OCI-LY1 (cell line): Measurements from ENCODE around the gene PTTG1.

ENCODE experiments used
- EZH2 ChIP-seq: fragments of 200-600 bp; sonication (generic), shearing (Covaris generic); IDR thresholded peaks from 2 replicates; pipeline ENCODE4 v1.8.0; 2017; ENCODE audit warnings: borderline replicate concordance, mixed run types, mild to moderate bottlenecking, antibody characterized with exemption, low read length, moderate library complexity, mixed read lengths
- TF ChIP-seq, protein P1 (sequence below): fragments of 200-600 bp; sonication (generic), shearing (Covaris generic); IDR thresholded peaks from 2 replicates; pipeline ENCODE4 v1.5.1; 2017; ENCODE audit warnings: mild to moderate bottlenecking, antibody characterized with exemption, low read length, moderate library complexity, mixed read lengths

GRCh38 chr5:160456480-160457177 lies 35.0 kb downstream of the PTTG1 start:
- TF ChIP-seq, protein P1, sequence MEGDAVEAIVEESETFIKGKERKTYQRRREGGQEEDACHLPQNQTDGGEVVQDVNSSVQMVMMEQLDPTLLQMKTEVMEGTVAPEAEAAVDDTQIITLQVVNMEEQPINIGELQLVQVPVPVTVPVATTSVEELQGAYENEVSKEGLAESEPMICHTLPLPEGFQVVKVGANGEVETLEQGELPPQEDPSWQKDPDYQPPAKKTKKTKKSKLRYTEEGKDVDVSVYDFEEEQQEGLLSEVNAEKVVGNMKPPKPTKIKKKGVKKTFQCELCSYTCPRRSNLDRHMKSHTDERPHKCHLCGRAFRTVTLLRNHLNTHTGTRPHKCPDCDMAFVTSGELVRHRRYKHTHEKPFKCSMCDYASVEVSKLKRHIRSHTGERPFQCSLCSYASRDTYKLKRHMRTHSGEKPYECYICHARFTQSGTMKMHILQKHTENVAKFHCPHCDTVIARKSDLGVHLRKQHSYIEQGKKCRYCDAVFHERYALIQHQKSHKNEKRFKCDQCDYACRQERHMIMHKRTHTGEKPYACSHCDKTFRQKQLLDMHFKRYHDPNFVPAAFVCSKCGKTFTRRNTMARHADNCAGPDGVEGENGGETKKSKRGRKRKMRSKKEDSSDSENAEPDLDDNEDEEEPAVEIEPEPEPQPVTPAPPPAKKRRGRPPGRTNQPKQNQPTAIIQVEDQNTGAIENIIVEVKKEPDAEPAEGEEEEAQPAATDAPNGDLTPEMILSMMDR = no peak
- TF ChIP-seq EZH2 = no peak
